HepG2 (cell line): ENCODE results near the gene FLYWCH1. TPM values are rescaled to one million over a fixed set of nuclear protein-coding genes. Genes with fewer than 3 reads are reported as not detected.

Source experiments
- ARHGAP35 ChIP-seq: sonication (generic); formaldehyde crosslinking; IDR thresholded peaks from 2 replicates; pipeline ENCODE4 v1.9.0; 2022; ENCODE audit warnings: mild to moderate bottlenecking, inconsistent platforms, moderate library complexity, missing genetic modification reagents, borderline replicate concordance
- FOXA3 ChIP-seq: IDR thresholded peaks from 2 replicates; pipeline ENCODE4 v1.6.1; 2016; ENCODE audit warnings: missing genetic modification reagents, missing compliant biosample characterization
- FOXJ3 ChIP-seq: sonication (generic); formaldehyde crosslinking; IDR thresholded peaks from 2 replicates; pipeline ENCODE4 v1.4.0; 2020; ENCODE audit warnings: missing genetic modification reagents, mild to moderate bottlenecking, borderline replicate concordance
- HDAC1 ChIP-seq: sonication (generic); formaldehyde crosslinking; IDR thresholded peaks from 2 replicates; pipeline ENCODE4 v1.5.1; 2020; ENCODE audit warnings: mild to moderate bottlenecking, missing genetic modification reagents
- HNF4A ChIP-seq: sonication (generic); formaldehyde crosslinking; IDR thresholded peaks from 2 replicates; pipeline ENCODE4 v1.4.0; 2020; ENCODE audit warnings: missing genetic modification reagents
- KDM5A ChIP-seq: fragments of 200-600 bp; sonication (generic); IDR thresholded peaks from 2 replicates; pipeline ENCODE4 v1.7.0; 2018; ENCODE audit warnings: antibody characterized with exemption, mild to moderate bottlenecking, low read length, borderline replicate concordance
- RBFOX2 ChIP-seq: fragments of 200-400 bp; formaldehyde crosslinking; IDR thresholded peaks from 2 replicates; pipeline ENCODE4 v1.6.1; 2017; ENCODE audit warnings: low read depth, mild to moderate bottlenecking, low read length
- SMAD3 ChIP-seq: sonication (generic); formaldehyde crosslinking; IDR thresholded peaks from 2 replicates; pipeline ENCODE4 v1.4.0; 2020; ENCODE audit warnings: missing genetic modification reagents
- SOX6 ChIP-seq, 2 experiments: fragments of 450-650 bp in 1 of 2; sonication (generic) in 1 of 2; formaldehyde crosslinking in 1 of 2; IDR thresholded peaks; 2 replicates each; pipeline versions ENCODE4 v1.4.0 to v1.6.1; 2017 to 2020; ENCODE audit warnings: antibody characterized with exemption in 1 of 2, mild to moderate bottlenecking in 1 of 2, missing genetic modification reagents in 1 of 2
- SP5 ChIP-seq: IDR thresholded peaks from 2 replicates; pipeline ENCODE4 v1.6.1; 2016; ENCODE audit warnings: low read depth, borderline replicate concordance
- ZFP1 ChIP-seq: IDR thresholded peaks from 2 replicates; pipeline ENCODE4 v1.6.1; 2016
- ZKSCAN8 ChIP-seq: IDR thresholded peaks from 2 replicates; pipeline ENCODE4 v1.6.1; 2016; ENCODE audit warnings: borderline replicate concordance, missing genetic modification reagents, missing compliant biosample characterization
- ZMAT3 ChIP-seq: sonication (generic); formaldehyde crosslinking; conservative IDR thresholded peaks from 2 replicates; pipeline ENCODE4 v1.7.0; 2021; ENCODE audit warnings: missing genetic modification reagents
- ZMYM4 ChIP-seq: sonication (generic); formaldehyde crosslinking; IDR thresholded peaks from 2 replicates; pipeline ENCODE4 v1.8.1; 2023; ENCODE audit warnings: mild to moderate bottlenecking, missing genetic modification reagents
- ZNF136 ChIP-seq: sonication (generic); formaldehyde crosslinking; IDR thresholded peaks from 2 replicates; pipeline ENCODE4 v1.8.1; 2022; ENCODE audit warnings: low read depth, mild to moderate bottlenecking, moderate library complexity, missing genetic modification reagents
- ZNF501 ChIP-seq: sonication (generic); formaldehyde crosslinking; IDR thresholded peaks from 2 replicates; pipeline ENCODE4 v1.5.1; 2020; ENCODE audit warnings: mild to moderate bottlenecking, moderate library complexity, missing genetic modification reagents
- ZNF749 ChIP-seq: sonication (generic); formaldehyde crosslinking; IDR thresholded peaks from 2 replicates; pipeline ENCODE4 v1.8.0; 2022; ENCODE audit warnings: mild to moderate bottlenecking, missing genetic modification reagents, moderate library complexity, borderline replicate concordance
- ZNF75D ChIP-seq: sonication (generic); formaldehyde crosslinking; IDR thresholded peaks from 2 replicates; pipeline ENCODE4 v1.8.1; 2023; ENCODE audit warnings: missing genetic modification reagents, mild to moderate bottlenecking, borderline replicate concordance
- ZNF792 ChIP-seq: IDR thresholded peaks from 2 replicates; pipeline ENCODE4 v1.6.1; 2016
- polyA plus RNA-seq, 8 experiments: library from polyadenylated mRNA; depleted of rRNA in 3 of 8; stranded (reverse) in 7 of 8; unstranded in 1 of 8; fragments of >200 nt; fragmentation: Illumina TruSeq in 4 of 8; extraction: Trizol in 4 of 8; gene quantifications; 2 replicates each; pipeline versions ENCODE4 v1.2.1 to v1.2.3, GENCODE V29; 2011 to 2016; ENCODE audit warnings: low read depth in 4 of 8, missing spikeins in 1 of 8, mixed read lengths in 1 of 8; ENCODE audit not compliant: insufficient read depth in 1 of 8
- total RNA-seq, 5 experiments: library from RNA; depleted of rRNA; stranded (reverse); fragments of >200 nt; fragmentation: Illumina TruSeq; extraction: Trizol; gene quantifications; 2 replicates each; pipeline ENCODE4 v1.2.3, GENCODE V29; 2016; ENCODE audit warnings: low read depth in 1 of 5
- TF ChIP-seq, protein P1 (sequence below): sonication (generic); formaldehyde crosslinking; IDR thresholded peaks from 2 replicates; pipeline ENCODE4 v1.4.0; 2020; ENCODE audit warnings: mild to moderate bottlenecking, missing genetic modification reagents
- TF ChIP-seq, protein P2 (sequence below): sonication (generic); formaldehyde crosslinking; IDR thresholded peaks from 2 replicates; pipeline ENCODE4 v1.4.0; 2020; ENCODE audit warnings: mild to moderate bottlenecking, low read depth, missing genetic modification reagents
- TF ChIP-seq, protein P3 (sequence below): sonication (generic); formaldehyde crosslinking; IDR thresholded peaks from 2 replicates; pipeline ENCODE4 v1.4.0; 2020; ENCODE audit warnings: missing genetic modification reagents, borderline replicate concordance
- TF ChIP-seq, protein P4 (sequence below): sonication (generic); formaldehyde crosslinking; IDR thresholded peaks from 2 replicates; pipeline ENCODE4 v1.4.0; 2020; ENCODE audit warnings: missing genetic modification reagents
- TF ChIP-seq, protein P5 (sequence below): sonication (generic); formaldehyde crosslinking; IDR thresholded peaks from 2 replicates; pipeline ENCODE4 v1.8.0; 2022; ENCODE audit warnings: missing genetic modification reagents, mild to moderate bottlenecking, moderate library complexity, borderline replicate concordance

The FLYWCH1 gene
- total and polyA plus RNA-seq, 2 of the 13 experiments (the other 11 are each of a cell fraction or from before 2014, with no cell fraction given), result 7.3 to 12.4 TPM

DNA sequence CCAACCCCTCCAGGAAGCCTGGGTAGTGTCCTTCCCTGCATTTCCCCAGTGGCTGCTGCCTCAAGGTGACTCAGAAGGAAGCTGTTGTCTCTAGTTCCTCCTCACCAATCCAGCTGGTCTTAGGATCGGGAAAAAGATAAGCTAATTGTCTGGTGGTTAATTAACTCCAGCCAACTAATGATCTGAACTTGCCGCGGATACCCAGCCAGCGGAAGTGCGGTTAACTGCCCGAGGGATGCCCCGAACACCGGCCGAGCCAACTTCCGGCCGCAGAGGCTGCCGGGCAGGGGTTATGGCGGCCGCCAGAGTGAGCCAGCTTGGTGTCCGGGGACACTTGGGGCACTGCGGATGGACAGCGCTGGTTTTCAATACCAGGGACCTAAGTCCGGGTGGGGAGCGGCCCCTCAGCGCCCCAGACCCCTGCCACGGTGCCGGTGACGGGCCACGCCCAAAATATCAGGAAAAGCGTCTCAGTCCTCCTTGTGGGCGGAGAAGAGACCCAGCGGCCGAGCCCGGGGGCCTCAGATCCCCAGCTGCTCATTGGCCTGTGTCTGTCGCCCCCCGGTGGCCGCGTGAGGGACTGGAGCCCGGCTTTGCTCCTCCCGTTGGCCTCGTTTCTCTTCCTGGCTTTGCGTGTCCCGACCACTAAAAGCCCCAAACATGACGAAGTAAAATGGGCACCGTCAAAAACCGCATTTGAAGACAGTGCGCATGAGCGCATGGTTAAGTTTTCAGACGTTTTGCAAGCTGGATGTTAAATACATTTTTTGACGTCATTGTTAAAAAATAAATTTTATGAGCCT is 43.5 kb upstream of the FLYWCH1 start (continued):
- peak; percentile 48; the same call in 1 of the 2 replicates for TF ChIP-seq FOXJ3 (CRISPR knock-in tag)
- TF ChIP-seq ZNF749, result no peak
- no peak for TF ChIP-seq ZNF136 (CRISPR knock-in tag)
- 0 out of 2 replicates have a peak, but pooled peaks have one; percentile 44 for TF ChIP-seq ZKSCAN8 (CRISPR knock-in tag)
- TF ChIP-seq KDM5A, result peak; percentile 79
- peak; percentile 81 for TF ChIP-seq SMAD3 (CRISPR knock-in tag)
- peak; percentile 76 for TF ChIP-seq ZFP1 (CRISPR knock-in tag)
- peak; percentile 76 for TF ChIP-seq ZNF792 (CRISPR knock-in tag)
- TF ChIP-seq SP5 (CRISPR knock-in tag), result peak; percentile 89
- TF ChIP-seq SOX6 (IDR thresholded peaks at IDR 0.05), result no peak
- TF ChIP-seq SOX6 (CRISPR knock-in tag; IDR thresholded peaks at IDR 0.05), result peak; percentile 61
- TF ChIP-seq ZNF501, result peak; percentile 99
- TF ChIP-seq, protein P1, sequence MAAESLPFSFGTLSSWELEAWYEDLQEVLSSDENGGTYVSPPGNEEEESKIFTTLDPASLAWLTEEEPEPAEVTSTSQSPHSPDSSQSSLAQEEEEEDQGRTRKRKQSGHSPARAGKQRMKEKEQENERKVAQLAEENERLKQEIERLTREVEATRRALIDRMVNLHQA (CRISPR knock-in tag), result 0 out of 2 replicates have a peak, but pooled peaks have one; percentile 40
- TF ChIP-seq, protein P2, sequence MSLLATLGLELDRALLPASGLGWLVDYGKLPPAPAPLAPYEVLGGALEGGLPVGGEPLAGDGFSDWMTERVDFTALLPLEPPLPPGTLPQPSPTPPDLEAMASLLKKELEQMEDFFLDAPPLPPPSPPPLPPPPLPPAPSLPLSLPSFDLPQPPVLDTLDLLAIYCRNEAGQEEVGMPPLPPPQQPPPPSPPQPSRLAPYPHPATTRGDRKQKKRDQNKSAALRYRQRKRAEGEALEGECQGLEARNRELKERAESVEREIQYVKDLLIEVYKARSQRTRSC, result no peak
- TF ChIP-seq ZMAT3 (CRISPR knock-in tag), result peak; percentile 75; the same call in 1 of the 2 replicates
- no peak; the same call in 1 of the 2 replicates for TF ChIP-seq FOXA3
- peak; percentile 93 for TF ChIP-seq RBFOX2
- TF ChIP-seq ZNF75D (CRISPR knock-in tag), result no peak
- no peak for TF ChIP-seq HNF4A (CRISPR knock-in tag)
- TF ChIP-seq, protein P3, sequence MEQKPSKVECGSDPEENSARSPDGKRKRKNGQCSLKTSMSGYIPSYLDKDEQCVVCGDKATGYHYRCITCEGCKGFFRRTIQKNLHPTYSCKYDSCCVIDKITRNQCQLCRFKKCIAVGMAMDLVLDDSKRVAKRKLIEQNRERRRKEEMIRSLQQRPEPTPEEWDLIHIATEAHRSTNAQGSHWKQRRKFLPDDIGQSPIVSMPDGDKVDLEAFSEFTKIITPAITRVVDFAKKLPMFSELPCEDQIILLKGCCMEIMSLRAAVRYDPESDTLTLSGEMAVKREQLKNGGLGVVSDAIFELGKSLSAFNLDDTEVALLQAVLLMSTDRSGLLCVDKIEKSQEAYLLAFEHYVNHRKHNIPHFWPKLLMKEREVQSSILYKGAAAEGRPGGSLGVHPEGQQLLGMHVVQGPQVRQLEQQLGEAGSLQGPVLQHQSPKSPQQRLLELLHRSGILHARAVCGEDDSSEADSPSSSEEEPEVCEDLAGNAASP (CRISPR knock-in tag), result peak; percentile 27; the same call in 1 of the 2 replicates
- TF ChIP-seq, protein P4, sequence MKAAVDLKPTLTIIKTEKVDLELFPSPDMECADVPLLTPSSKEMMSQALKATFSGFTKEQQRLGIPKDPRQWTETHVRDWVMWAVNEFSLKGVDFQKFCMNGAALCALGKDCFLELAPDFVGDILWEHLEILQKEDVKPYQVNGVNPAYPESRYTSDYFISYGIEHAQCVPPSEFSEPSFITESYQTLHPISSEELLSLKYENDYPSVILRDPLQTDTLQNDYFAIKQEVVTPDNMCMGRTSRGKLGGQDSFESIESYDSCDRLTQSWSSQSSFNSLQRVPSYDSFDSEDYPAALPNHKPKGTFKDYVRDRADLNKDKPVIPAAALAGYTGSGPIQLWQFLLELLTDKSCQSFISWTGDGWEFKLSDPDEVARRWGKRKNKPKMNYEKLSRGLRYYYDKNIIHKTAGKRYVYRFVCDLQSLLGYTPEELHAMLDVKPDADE (CRISPR knock-in tag), result no peak
- peak; percentile 81 for TF ChIP-seq HDAC1 (CRISPR knock-in tag)
- TF ChIP-seq ZMYM4 (CRISPR knock-in tag), result peak; percentile 74
- TF ChIP-seq, protein P5, sequence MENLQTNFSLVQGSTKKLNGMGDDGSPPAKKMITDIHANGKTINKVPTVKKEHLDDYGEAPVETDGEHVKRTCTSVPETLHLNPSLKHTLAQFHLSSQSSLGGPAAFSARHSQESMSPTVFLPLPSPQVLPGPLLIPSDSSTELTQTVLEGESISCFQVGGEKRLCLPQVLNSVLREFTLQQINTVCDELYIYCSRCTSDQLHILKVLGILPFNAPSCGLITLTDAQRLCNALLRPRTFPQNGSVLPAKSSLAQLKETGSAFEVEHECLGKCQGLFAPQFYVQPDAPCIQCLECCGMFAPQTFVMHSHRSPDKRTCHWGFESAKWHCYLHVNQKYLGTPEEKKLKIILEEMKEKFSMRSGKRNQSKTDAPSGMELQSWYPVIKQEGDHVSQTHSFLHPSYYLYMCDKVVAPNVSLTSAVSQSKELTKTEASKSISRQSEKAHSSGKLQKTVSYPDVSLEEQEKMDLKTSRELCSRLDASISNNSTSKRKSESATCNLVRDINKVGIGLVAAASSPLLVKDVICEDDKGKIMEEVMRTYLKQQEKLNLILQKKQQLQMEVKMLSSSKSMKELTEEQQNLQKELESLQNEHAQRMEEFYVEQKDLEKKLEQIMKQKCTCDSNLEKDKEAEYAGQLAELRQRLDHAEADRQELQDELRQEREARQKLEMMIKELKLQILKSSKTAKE (CRISPR knock-in tag), result no peak
- TF ChIP-seq ARHGAP35 (CRISPR knock-in tag), result peak; percentile 90; the same call in 1 of the 2 replicates
